Smooth muscle cell (in vitro differentiated cells): Measurements from ENCODE around the gene THSD4. TPM values are rescaled to one million over a fixed set of nuclear protein-coding genes. Genes with fewer than 3 reads are reported as not detected.

Source experiments
- DNase-seq: peaks from one replicate; lab custom pipeline; 2025; ENCODE audit not compliant: unreplicated experiment; lab: John Stamatoyannopoulos, UW
- H2AFZ ChIP-seq: fragments of 200-600 bp; sonication (generic); 2 replicates; pipeline ENCODE4 v1.6.0; 2016; ENCODE audit warnings: antibody characterized with exemption, low read depth, mild to moderate bottlenecking
- H3F3A ChIP-seq: fragments of 200-600 bp; sonication (generic); 2 replicates; pipeline ENCODE4 v1.6.0; 2017; ENCODE audit warnings: antibody characterized with exemption, low read depth
- H3K27ac ChIP-seq: fragments of 200-600 bp; sonication (generic); 2 replicates; pipeline ENCODE4 v1.5.1; 2016; ENCODE audit warnings: low read depth, mild to moderate bottlenecking
- H3K27me3 ChIP-seq: fragments of 200-600 bp; sonication (generic); 2 replicates; pipeline ENCODE4 v1.6.1; 2016; ENCODE audit warnings: low read depth, mild to moderate bottlenecking
- H3K36me3 ChIP-seq: fragments of 200-600 bp; sonication (generic); 2 replicates; pipeline ENCODE4 v1.5.1; 2016; ENCODE audit warnings: low read depth
- H3K4me1 ChIP-seq: fragments of 200-600 bp; sonication (generic); 2 replicates; pipeline ENCODE4 v1.5.1; 2016; ENCODE audit warnings: low read depth
- H3K4me2 ChIP-seq: fragments of 200-600 bp; sonication (generic); 2 replicates; pipeline ENCODE4 v1.6.0; 2016; ENCODE audit warnings: mild to moderate bottlenecking
- H3K4me3 ChIP-seq: fragments of 200-600 bp; sonication (generic); 2 replicates; pipeline ENCODE4 v1.5.1; 2016; ENCODE audit warnings: mild to moderate bottlenecking
- H3K79me2 ChIP-seq: fragments of 200-600 bp; sonication (generic); 2 replicates; pipeline ENCODE4 v1.6.0; 2016; ENCODE audit warnings: low read depth, mild to moderate bottlenecking
- H3K9ac ChIP-seq: fragments of 200-600 bp; sonication (generic); 2 replicates; pipeline ENCODE4 v1.6.0; 2016; ENCODE audit warnings: low read depth
- H3K9me3 ChIP-seq: fragments of 200-600 bp; sonication (generic); replicated peaks from 2 replicates; pipeline ENCODE4 v1.5.1; 2016; ENCODE audit warnings: low read depth
- H4K20me1 ChIP-seq: fragments of 200-600 bp; sonication (generic); 2 replicates; pipeline ENCODE4 v1.6.0; 2016; ENCODE audit warnings: low read depth
- CTCF ChIP-seq: fragments of 200-600 bp; sonication (generic); IDR thresholded peaks from 2 replicates; pipeline ENCODE4 v1.5.1; 2017; ENCODE audit warnings: borderline replicate concordance, mild to moderate bottlenecking, antibody characterized with exemption; ENCODE audit not compliant: insufficient read depth, poor library complexity, severe bottlenecking
- WGBS: methylation state at CpG from one replicate; pipeline ENCODE4 v1.1.7; 2016; ENCODE audit warnings: low lambda C conversion rate; 5-methylcytosine and 5-hydroxymethylcytosine counted together
- polyA plus RNA-seq: library from polyadenylated mRNA; unstranded; fragments of >200 nt; fragmentation: Nextera tagmentation; extraction: Ambion mirVana; gene quantifications from 2 replicates; pipeline ENCODE4 v1.2.1, GENCODE V29; 2016
- total RNA-seq: library from RNA; depleted of rRNA; stranded (reverse); fragments of >200 nt; gene quantifications from 2 replicates; pipeline ENCODE4 v1.2.3, GENCODE V29; 2014

Gene THSD4
- total and polyA plus RNA-seq, 2 experiments from 2014 or later = 2.5 to 4.1 TPM

GRCh38 chr15:71821547-71822129 is 706.4 kb downstream of the THSD4 start:
- no peak overlapping the region for H3K4me2 ChIP-seq
- H3K79me2 ChIP-seq = no peaks in the 10 kb centered on the region
- no peak for DNase-seq
- H3F3A ChIP-seq = no peaks in the 10 kb centered on the region
- H2AFZ ChIP-seq = no peak overlapping the region
- no peaks in the 10 kb centered on the region for H4K20me1 ChIP-seq
- TF ChIP-seq CTCF = no peak
- peaks cover 12% of the 10 kb centered on the region for H3K9me3 ChIP-seq
- peaks cover 22% of the 10 kb centered on the region for H3K36me3 ChIP-seq
- no peak overlapping the region for H3K4me3 ChIP-seq
- H3K4me1 ChIP-seq = peaks cover 5% of the 10 kb centered on the region
- no peak overlapping the region for H3K27ac ChIP-seq
- H3K9ac ChIP-seq = no peak overlapping the region
- H3K27me3 ChIP-seq = no peaks in the 10 kb centered on the region
- 97% methylated on average over 5 of the region's 5 CpGs for WGBS

- Histone ChIP-seq H3K36me3 (peaks cover 30% of the 10 kb centered on the region), H3K27ac (no peak overlapping the region), H3K9me3 (peaks cover 12% of the 10 kb centered on the region), H2AFZ (no peak overlapping the region), H3K79me2 (no peaks in the 10 kb centered on the region), H4K20me1 (no peaks in the 10 kb centered on the region), H3K4me2 (no peak overlapping the region), H3K4me1 (peaks cover 5% of the 10 kb centered on the region), H3K4me3 (no peak overlapping the region), H3F3A (no peaks in the 10 kb centered on the region), H3K9ac (no peak overlapping the region), H3K27me3 (no peaks in the 10 kb centered on the region)
- DNase-seq = no peak
- 98% methylated on average over 3 of the region's 3 CpGs for WGBS
- TF ChIP-seq CTCF = no peak
Observed at GRCh38 chr15:71822890-71823630, 707.8 kb downstream of the THSD4 start.

DNA sequence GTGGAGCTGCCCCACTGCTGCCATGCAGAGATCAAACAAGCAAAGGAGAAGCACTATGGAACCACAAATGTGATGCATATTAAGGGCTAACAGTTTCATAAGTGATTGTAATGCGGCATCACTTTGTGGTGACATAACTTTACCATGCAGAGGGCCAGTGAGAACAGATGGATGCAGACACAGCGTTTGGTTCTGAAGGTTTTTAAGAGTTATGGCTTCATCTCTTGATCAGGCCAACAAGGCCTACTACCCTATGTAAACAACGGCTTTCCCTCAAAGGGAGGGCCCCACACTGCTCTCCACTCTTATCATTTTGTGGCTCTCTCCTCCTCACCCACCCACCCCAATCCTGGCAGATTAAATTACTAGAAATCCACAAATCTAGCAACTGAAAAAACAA is 708.5 kb downstream of the THSD4 start:
- no peak overlapping the region for H2AFZ ChIP-seq
- H3K9ac ChIP-seq = no peak overlapping the region
- DNase-seq = no peak
- no peak overlapping the region for H3K27ac ChIP-seq
- no peaks in the 10 kb centered on the region for H3K27me3 ChIP-seq
- no peaks in the 10 kb centered on the region for H3F3A ChIP-seq
- H3K79me2 ChIP-seq = no peaks in the 10 kb centered on the region
- H3K36me3 ChIP-seq = peaks cover 30% of the 10 kb centered on the region
- H3K4me2 ChIP-seq = no peak overlapping the region
- no peaks in the 10 kb centered on the region for H4K20me1 ChIP-seq
- peaks cover 12% of the 10 kb centered on the region for H3K9me3 ChIP-seq
- whole genome bisulfite sequencing = 77% methylated on average over 3 of the region's 3 CpGs
- no peak overlapping the region for H3K4me3 ChIP-seq
- TF ChIP-seq CTCF = no peak
- H3K4me1 ChIP-seq = peaks cover 5% of the 10 kb centered on the region
